GM12878 (cell line): Measurements from ENCODE around the gene CHKA. TPM values are rescaled to one million over a fixed set of nuclear protein-coding genes. Genes with fewer than 3 reads are reported as not detected.

Experiments
- ATAC-seq: fragments of 200-7000 bp; cut with Tn5 transposase; 3 replicates; pipeline ENCODE4 v1.9.1; 2020; ENCODE audit warnings: mild to moderate bottlenecking, moderate library complexity
- BruUV-seq: library from RNA; stranded (reverse); fragments of 400-500 nt; replicated peaks from 2 replicates; lab custom pipeline; 2021; lab: Mats Ljungman, UMichigan
- CTCF ChIA-PET: fragments of 300-600 bp; sonication (Branson Sonifier 250); formaldehyde crosslinking; extraction: SDS; loops from one replicate; lab custom pipeline; 2021; ENCODE audit warnings: inconsistent platforms; lab: Yijun Ruan, JAX
- POLR2A ChIA-PET: fragments of 350-600 bp; formaldehyde crosslinking; extraction: SDS; loops from one replicate; lab custom pipeline; 2021; ENCODE audit warnings: inconsistent platforms; lab: Charles Lee
- RAD21 ChIA-PET: fragments of 300-600 bp; sonication (Branson Sonifier 250); formaldehyde crosslinking; loops from one replicate; lab custom pipeline; 2023; ENCODE audit warnings: antibody characterized with exemption; ENCODE audit not compliant: unreplicated experiment; lab: Charles Lee
- SMC1A ChIA-PET: fragments of 300-600 bp; sonication (Branson Sonifier 250); formaldehyde crosslinking; loops from one replicate; lab custom pipeline; 2023; ENCODE audit not compliant: unreplicated experiment, uncharacterized antibody; lab: Charles Lee
- DNase-seq: peaks from one replicate; pipeline ENCODE4 v3.0.0-alpha.2; 2011; ENCODE audit warnings: low read depth, low spot score
- FAIRE-seq: peaks from 3 replicates; lab custom pipeline; 2011; peaks lifted over from hg19 to GRCh38; lab: Jason Lieb, UNC
- H2AFZ ChIP-seq: 2 replicates; pipeline ENCODE4 v1.6.0; 2011; ENCODE audit warnings: low read depth, low read length, control low read depth; ENCODE audit not compliant: control insufficient read depth
- H3K27ac ChIP-seq: 2 replicates; pipeline ENCODE4 v1.5.1; 2011; ENCODE audit warnings: control low read depth; ENCODE audit not compliant: control insufficient read depth, insufficient read depth
- H3K27me3 ChIP-seq, 2 experiments: replicated peaks in 1 of 2; 2 replicates each; pipeline versions ENCODE4 v1.6.0 to v1.6.1; 2011; ENCODE audit warnings: low read length in 1 of 2; ENCODE audit not compliant: control insufficient read depth in 2 of 2, insufficient read depth in 2 of 2
- H3K36me3 ChIP-seq, 2 experiments: 2 replicates each; pipeline ENCODE4 v1.5.1; 2011; ENCODE audit warnings: low read length in 1 of 2; ENCODE audit not compliant: control insufficient read depth in 2 of 2, insufficient read depth in 2 of 2
- H3K4me1 ChIP-seq: 2 replicates; pipeline ENCODE4 v1.6.1; 2011; ENCODE audit warnings: mild to moderate bottlenecking, low read length, moderate library complexity, mixed read lengths; ENCODE audit not compliant: control insufficient read depth, insufficient read depth
- H3K4me2 ChIP-seq: 2 replicates; pipeline ENCODE4 v1.6.0; 2011; ENCODE audit warnings: control low read depth; ENCODE audit not compliant: control insufficient read depth, insufficient read depth
- H3K4me3 ChIP-seq: fragments of 200-600 bp; sonication (generic); 2 replicates; pipeline ENCODE4 v1.5.1; 2016
- H3K79me2 ChIP-seq: 2 replicates; pipeline ENCODE4 v1.6.0; 2011; ENCODE audit warnings: low read length; ENCODE audit not compliant: control insufficient read depth, insufficient read depth
- H3K9ac ChIP-seq: 2 replicates; pipeline ENCODE4 v1.8.0; 2011; ENCODE audit warnings: low read length, control low read depth, mixed read lengths; ENCODE audit not compliant: control insufficient read depth, insufficient read depth
- H3K9me3 ChIP-seq: replicated peaks from 3 replicates; pipeline ENCODE4 v1.5.1; 2011; ENCODE audit warnings: mild to moderate bottlenecking, low read length; ENCODE audit not compliant: control insufficient read depth, insufficient read depth
- H4K20me1 ChIP-seq: 2 replicates; pipeline ENCODE4 v1.6.0; 2011; ENCODE audit not compliant: control insufficient read depth, insufficient read depth
- BRCA1 ChIP-seq: IDR thresholded peaks from 2 replicates; pipeline ENCODE4 v1.6.1; 2011; ENCODE audit warnings: low read depth, low read length, improper control_type of control experiment
- CBX5 ChIP-seq: sonication (generic); IDR thresholded peaks from 2 replicates; pipeline ENCODE4 v1.6.1; 2016; ENCODE audit warnings: low read depth, moderate library complexity, mild to moderate bottlenecking, inconsistent platforms
- CREB1 ChIP-seq: IDR thresholded peaks from 2 replicates; pipeline ENCODE4 v1.6.1; 2012; ENCODE audit warnings: low read depth, mild to moderate bottlenecking, inconsistent platforms
- EZH2 ChIP-seq: IDR thresholded peaks from 2 replicates; pipeline ENCODE4 v1.6.1; 2012; ENCODE audit warnings: low read depth, mild to moderate bottlenecking, control low read depth, inconsistent platforms, low read length, borderline replicate concordance; ENCODE audit not compliant: control insufficient read depth
- FOXM1 ChIP-seq: IDR thresholded peaks from 2 replicates; pipeline ENCODE4 v1.6.1; 2012; ENCODE audit warnings: low read depth, mild to moderate bottlenecking, inconsistent platforms, low read length, moderate library complexity
- NR2F1 ChIP-seq: fragments of 450-650 bp; conservative IDR thresholded peaks from 2 replicates; pipeline ENCODE4 v1.6.1; 2017; ENCODE audit warnings: mild to moderate bottlenecking
- SREBF1 ChIP-seq: IDR thresholded peaks from 2 replicates; pipeline ENCODE4 v1.6.1; 2012; ENCODE audit warnings: mild to moderate bottlenecking, low read length
- ZSCAN29 ChIP-seq: fragments of 450-650 bp; IDR thresholded peaks from 2 replicates; pipeline ENCODE4 v1.6.1; 2017; ENCODE audit warnings: mild to moderate bottlenecking, moderate library complexity
- WGBS: methylation state at CpG from one replicate; pipeline ENCODE4 v1.1.6; 2016; ENCODE audit warnings: low lambda C conversion rate; ENCODE audit not compliant: insufficient replicate concordance, insufficient coverage; ENCODE audit errors: missing lambda C conversion rate; 5-methylcytosine and 5-hydroxymethylcytosine counted together
- in situ Hi-C: fragments of 300-500 bp; cut with MboI; formaldehyde crosslinking; loops from 9 replicates; pipeline ENCODE4 v1.14.3; 2018; ENCODE audit warnings: mixed read lengths
- intact Hi-C: fragments of 100-400 bp; cut with micrococcal nuclease; formaldehyde crosslinking; loops from one replicate; pipeline ENCODE4 v1.14.2; 2022; ENCODE audit not compliant: unreplicated experiment
- polyA plus RNA-seq, 11 experiments: library from polyadenylated mRNA; depleted of rRNA in 4 of 11; unstranded in 6 of 11; stranded (reverse) in 5 of 11; fragments of >200 nt; fragmentation: Nextera tagmentation in 4 of 11; fragmentation: Illumina TruSeq in 1 of 11; extraction: Ambion mirVana in 4 of 11; extraction: Trizol in 1 of 11; gene quantifications; 1 replicate in 1 of 11; 2 replicates in 10 of 11; pipeline versions ENCODE4 v1.2.1 to v1.2.3, GENCODE V29; 2011 to 2016; ENCODE audit warnings: inconsistent platforms in 2 of 11, missing spikeins in 2 of 11, low read depth in 1 of 11
- total RNA-seq, 4 experiments: library from RNA; depleted of rRNA in 3 of 4; stranded (reverse); fragments of >200 nt in 3 of 4; fragmentation: Illumina TruSeq in 1 of 4; extraction: Trizol in 1 of 4; gene quantifications; 2 replicates each; pipeline versions ENCODE4 v1.2.1 to v1.2.3, GENCODE V29; 2013 to 2021
- TF ChIP-seq, protein P1 (sequence below): fragments of 450-650 bp; IDR thresholded peaks from 2 replicates; pipeline ENCODE4 v1.6.1; 2016; ENCODE audit warnings: mild to moderate bottlenecking
- TF ChIP-seq, protein P2 (sequence below): fragments of 450-650 bp; formaldehyde crosslinking; IDR thresholded peaks from 2 replicates; pipeline ENCODE4 v1.4.0; 2022; ENCODE audit warnings: mild to moderate bottlenecking, moderate library complexity

The CHKA gene
- total and polyA plus RNA-seq, 10 of the 15 experiments (the other 5 are each of a cell fraction or from before 2014, with no cell fraction given) = 5.2 to 29.2 (median 21.2) TPM

GRCh38 chr11:68014157-68014946 lies 106.8 kb downstream of the CHKA start:
- CTCF ChIA-PET = interaction anchor here (2.6 kb wide), 1 partner anchor 194 kb away, joined by 6 read pairs; no protein-coding TSS in a partner anchor
- no peak for FAIRE-seq
- POLR2A ChIA-PET = no interaction called here

More at GRCh38 chr11:68014157-68014946, 106.8 kb downstream of the CHKA start:
- Histone ChIP-seq H3K27me3 (no peaks in the 10 kb centered on the region), H3K9ac (no peak overlapping the region), H3K36me3 (no peaks in the 10 kb centered on the region), H3K9me3 (no peaks in the 10 kb centered on the region), H3K4me3 (no peak overlapping the region), H2AFZ (no peak overlapping the region), H3K27ac (no peak overlapping the region), H3K4me1 (peaks cover 10% of the 10 kb centered on the region), H4K20me1 (no peaks in the 10 kb centered on the region), H3K79me2 (no peaks in the 10 kb centered on the region), H3K4me2 (no peak overlapping the region)
- no peak for DNase-seq
- intact Hi-C loops (no loop called here), in situ Hi-C loops (no loop called here)
- no TSS peak for BruUV-seq
- SMC1A ChIA-PET = no interaction called here
- WGBS = 11% methylated on average over 15 of the region's 16 CpGs
- TF ChIP-seq CBX5 (no peak), ZSCAN29 (no peak), EZH2 (no peak), BRCA1 (no peak), FOXM1 (no peak), CREB1 (no peak), SREBF1 (no peak), NR2F1 (no peak)
- TF ChIP-seq, protein P1, sequence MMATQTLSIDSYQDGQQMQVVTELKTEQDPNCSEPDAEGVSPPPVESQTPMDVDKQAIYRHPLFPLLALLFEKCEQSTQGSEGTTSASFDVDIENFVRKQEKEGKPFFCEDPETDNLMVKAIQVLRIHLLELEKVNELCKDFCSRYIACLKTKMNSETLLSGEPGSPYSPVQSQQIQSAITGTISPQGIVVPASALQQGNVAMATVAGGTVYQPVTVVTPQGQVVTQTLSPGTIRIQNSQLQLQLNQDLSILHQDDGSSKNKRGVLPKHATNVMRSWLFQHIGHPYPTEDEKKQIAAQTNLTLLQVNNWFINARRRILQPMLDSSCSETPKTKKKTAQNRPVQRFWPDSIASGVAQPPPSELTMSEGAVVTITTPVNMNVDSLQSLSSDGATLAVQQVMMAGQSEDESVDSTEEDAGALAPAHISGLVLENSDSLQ = no peak
- TF ChIP-seq, protein P2, sequence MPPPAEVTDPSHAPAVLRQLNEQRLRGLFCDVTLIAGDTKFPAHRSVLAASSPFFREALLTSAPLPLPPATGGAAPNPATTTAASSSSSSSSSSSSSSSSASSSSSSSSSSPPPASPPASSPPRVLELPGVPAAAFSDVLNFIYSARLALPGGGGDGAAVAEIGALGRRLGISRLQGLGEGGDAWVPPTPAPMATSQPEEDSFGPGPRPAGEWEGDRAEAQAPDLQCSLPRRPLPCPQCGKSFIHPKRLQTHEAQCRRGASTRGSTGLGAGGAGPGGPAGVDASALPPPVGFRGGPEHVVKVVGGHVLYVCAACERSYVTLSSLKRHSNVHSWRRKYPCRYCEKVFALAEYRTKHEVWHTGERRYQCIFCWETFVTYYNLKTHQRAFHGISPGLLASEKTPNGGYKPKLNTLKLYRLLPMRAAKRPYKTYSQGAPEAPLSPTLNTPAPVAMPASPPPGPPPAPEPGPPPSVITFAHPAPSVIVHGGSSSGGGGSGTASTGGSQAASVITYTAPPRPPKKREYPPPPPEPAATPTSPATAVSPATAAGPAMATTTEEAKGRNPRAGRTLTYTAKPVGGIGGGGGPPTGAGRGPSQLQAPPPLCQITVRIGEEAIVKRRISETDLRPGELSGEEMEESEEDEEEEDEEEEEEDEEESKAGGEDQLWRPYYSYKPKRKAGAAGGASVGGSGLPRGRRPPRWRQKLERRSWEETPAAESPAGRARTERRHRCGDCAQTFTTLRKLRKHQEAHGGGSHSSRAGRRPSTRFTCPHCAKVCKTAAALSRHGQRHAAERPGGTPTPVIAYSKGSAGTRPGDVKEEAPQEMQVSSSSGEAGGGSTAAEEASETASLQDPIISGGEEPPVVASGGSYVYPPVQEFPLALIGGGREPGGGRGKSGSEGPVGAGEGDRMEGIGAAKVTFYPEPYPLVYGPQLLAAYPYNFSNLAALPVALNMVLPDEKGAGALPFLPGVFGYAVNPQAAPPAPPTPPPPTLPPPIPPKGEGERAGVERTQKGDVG = no peak
- RAD21 ChIA-PET = no interaction called here
- ATAC-seq = no peak
